ENCODE results near the gene BTRC. TPM values are rescaled to one million over a fixed set of nuclear protein-coding genes. Genes with fewer than 3 reads are reported as not detected.
A peak's percentile ranks its signal among the peaks of the same experiment; 100 is the strongest.
"Not testable (repeated sequence)": the region's sequence is repeated elsewhere in the genome, so short reads cannot be mapped to it uniquely, and the experiment has no call there.

The BTRC gene
- total RNA-seq, 1 donor from 2014 or later = 18.8 TPM

- no peak for DNase-seq (ENCODE audit: extremely low read depth, low read depth, low spot score)
These were observed 12.5 kb upstream of the BTRC start for GRCh38 chr10:101341438-101341837.

GRCh38 chr10:101346177-101346576, 7.8 kb upstream of the BTRC start:
- DNase-seq (ENCODE audit: extremely low read depth, low read depth, low spot score) = no peak

GRCh38 chr10:101351017-101351416, 2.9 kb upstream of the BTRC start:
- no peak for DNase-seq (ENCODE audit: extremely low read depth, low read depth, low spot score)

- no peak for DNase-seq (ENCODE audit: extremely low read depth, low read depth, low spot score)
These were observed 2.5 kb upstream of the BTRC start for GRCh38 chr10:101351477-101351876.

- not testable (repeated sequence) for DNase-seq (ENCODE audit: extremely low read depth, low read depth, low spot score)
These were observed 1.1 kb upstream of the BTRC start for GRCh38 chr10:101352857-101353256.

- no peak for DNase-seq (ENCODE audit: extremely low read depth, low read depth, low spot score)
These were observed 535 bp downstream of the BTRC start for GRCh38 chr10:101354328-101355071.

GRCh38 chr10:101355072-101355706, 1.2 kb downstream of the BTRC start:
- no peak for DNase-seq (ENCODE audit: extremely low read depth, low read depth, low spot score)

- DNase-seq (ENCODE audit: extremely low read depth, low read depth, low spot score) = no peak
These were observed 2.2 kb downstream of the BTRC start for GRCh38 chr10:101356132-101356531.

- no peak for DNase-seq (ENCODE audit: extremely low read depth, low read depth, low spot score)
These were observed 4.0 kb downstream of the BTRC start for GRCh38 chr10:101357958-101358357.

- DNase-seq (ENCODE audit: extremely low read depth, low read depth, low spot score) = no peak
These were observed 4.8 kb downstream of the BTRC start for GRCh38 chr10:101358706-101359300.

- not testable (repeated sequence) for DNase-seq (ENCODE audit: extremely low read depth, low read depth, low spot score)
These were observed 6.1 kb downstream of the BTRC start for GRCh38 chr10:101360090-101360489.

- DNase-seq (ENCODE audit: extremely low read depth, low read depth, low spot score) = not testable (repeated sequence)
These were observed 6.9 kb downstream of the BTRC start for GRCh38 chr10:101360841-101361240.

GRCh38 chr10:101363850-101364400, 10.0 kb downstream of the BTRC start:
- no peak for DNase-seq (ENCODE audit: extremely low read depth, low read depth, low spot score)

- no peak for DNase-seq (ENCODE audit: extremely low read depth, low read depth, low spot score)
These were observed 10.8 kb downstream of the BTRC start for GRCh38 chr10:101364721-101365120.

GRCh38 chr10:101367569-101368453, 13.8 kb downstream of the BTRC start:
- DNase-seq (ENCODE audit: extremely low read depth, low read depth, low spot score) = peak; percentile 50

- no peak for DNase-seq (ENCODE audit: extremely low read depth, low read depth, low spot score)
These were observed 19.1 kb downstream of the BTRC start for GRCh38 chr10:101373063-101373462.

- DNase-seq (ENCODE audit: extremely low read depth, low read depth, low spot score) = not testable (repeated sequence)
These were observed 20.0 kb downstream of the BTRC start for GRCh38 chr10:101373993-101374392.

GRCh38 chr10:101375076-101375475, 21.1 kb downstream of the BTRC start:
- no peak for DNase-seq (ENCODE audit: extremely low read depth, low read depth, low spot score)

GRCh38 chr10:101379663-101380352, 25.8 kb downstream of the BTRC start:
- DNase-seq (ENCODE audit: extremely low read depth, low read depth, low spot score) = no peak

Measured in glomerular endothelial cell (primary cell).